ENCODE data around the gene DIP2A.
"Not testable (repeated sequence)": the region's sequence is repeated elsewhere in the genome, so short reads cannot be mapped to it uniquely, and the experiment has no call there.

Gene DIP2A

DNA sequence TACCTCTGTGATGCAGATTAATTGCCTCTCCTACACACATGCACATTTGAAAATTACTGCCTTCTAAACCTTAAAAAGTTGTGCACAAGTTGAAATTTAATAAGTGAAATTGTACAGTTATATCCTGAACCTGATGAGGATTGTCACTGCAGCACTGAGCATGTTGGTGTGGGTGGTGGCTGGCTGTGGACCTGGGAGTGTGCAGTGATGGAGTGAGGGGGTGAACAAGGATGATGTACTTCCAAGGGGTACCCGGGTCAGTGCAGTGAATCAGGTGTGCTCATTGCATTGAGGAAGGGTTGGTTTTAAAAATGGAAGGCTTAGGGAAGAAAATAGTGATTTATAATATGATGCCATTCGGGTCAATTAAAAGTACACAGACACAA, 24.1 kb downstream of the DIP2A start:
- DNase-seq, result no peak

- DNase-seq, result peak; percentile 23
Measured at GRCh38 chr21:46483300-46484295, 24.9 kb downstream of the DIP2A start.

DNA sequence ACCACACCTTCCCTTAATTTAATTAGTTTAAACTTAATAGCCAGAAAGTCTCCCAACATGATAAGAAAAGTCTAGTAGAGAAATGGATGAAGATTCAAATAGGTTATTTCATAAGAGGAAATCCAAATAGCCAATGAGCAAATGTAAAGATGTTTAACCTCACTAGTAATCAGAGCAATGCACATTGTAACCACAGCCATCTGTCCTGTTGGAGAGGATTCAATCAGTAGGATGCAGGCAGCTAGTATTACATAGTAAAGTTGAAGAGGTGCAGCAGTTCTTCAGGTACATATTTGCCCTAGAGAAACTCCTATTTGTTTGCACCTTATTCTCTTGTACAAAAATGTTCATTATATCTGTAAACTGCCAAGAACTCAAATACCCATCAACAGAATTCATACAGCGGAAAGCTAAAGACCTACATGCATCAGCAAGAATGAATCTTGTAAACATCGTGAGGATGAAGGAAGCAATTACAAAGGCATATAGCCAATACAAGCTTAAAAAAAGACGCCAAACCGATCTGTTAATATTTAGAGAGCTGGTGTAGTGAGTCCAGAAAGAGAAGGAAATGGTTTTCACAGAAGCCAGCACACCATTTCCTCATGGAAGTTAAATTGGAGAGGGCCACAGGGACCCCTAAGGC, 27.9 kb downstream of the DIP2A start:
- DNase-seq, result no peak

DNA sequence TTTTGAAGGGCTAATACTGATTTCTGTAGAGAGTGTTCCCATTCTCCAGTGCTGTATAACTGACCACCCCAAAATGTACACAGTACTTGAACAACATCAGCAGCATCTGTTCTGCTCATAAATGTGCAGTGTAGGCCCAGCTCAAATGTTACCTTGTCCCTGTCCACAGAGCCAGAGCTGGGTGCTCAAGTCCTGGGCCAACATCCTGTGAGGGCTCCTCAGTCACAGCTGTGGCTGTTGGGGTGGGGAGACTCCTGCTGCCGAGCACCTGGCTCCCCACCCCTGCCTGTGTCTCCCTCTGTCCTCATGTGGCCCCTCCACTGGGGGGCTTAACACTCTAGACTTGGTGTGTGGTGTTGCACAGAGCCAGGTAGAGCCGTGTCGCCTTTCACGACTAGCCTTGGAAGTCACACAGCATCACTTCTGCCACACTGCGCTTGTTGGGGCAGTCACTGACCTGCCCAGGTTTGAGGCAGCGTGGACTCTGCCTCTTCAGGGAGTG, 30.5 kb downstream of the DIP2A start:
- DNase-seq, result no peak

DNA sequence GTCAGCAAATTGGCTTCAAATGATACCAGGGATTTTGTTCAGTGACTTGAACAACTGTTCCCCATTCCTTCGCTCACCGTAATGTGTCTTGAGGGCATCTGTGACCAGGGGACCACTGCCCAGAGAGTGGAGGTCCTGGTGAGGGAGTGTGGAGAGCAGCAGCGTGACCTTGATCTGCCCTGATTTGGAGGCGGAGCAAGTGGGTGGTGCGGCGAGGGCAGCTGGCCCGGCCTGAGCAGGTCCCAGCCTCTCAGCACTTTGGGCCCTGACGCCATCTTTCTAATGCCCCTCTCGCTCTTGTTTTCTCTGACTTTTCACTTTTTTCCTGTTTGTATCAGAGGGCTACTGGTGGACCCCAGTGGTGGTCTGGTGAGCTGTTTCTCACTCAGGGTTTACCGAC, 31.1 kb downstream of the DIP2A start:
- DNase-seq, result no peak

DNA sequence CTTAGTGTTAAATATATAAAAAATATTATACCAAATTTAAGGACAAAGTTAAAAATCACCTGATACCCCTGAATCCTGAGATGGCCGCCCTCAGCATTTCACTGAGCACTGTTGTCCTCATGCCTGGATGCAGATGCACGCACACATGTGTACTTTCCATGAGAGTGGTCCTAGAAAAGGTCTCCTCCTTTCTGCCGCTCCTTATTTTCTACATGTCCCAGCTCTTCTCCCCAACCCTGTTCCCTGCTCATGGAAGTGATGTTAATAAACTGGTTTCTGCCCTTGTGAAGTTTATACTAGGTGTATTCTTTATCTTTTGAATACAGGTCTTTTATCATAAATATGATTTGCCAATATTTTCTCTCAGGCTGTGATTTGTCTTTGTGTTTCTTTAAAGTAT, 32.9 kb downstream of the DIP2A start:
- DNase-seq, result no peak

GRCh38 chr21:46492851-46493250, 34.2 kb downstream of the DIP2A start:
- no peak for DNase-seq

- DNase-seq, result no peak
Measured at GRCh38 chr21:46493828-46494227, 35.1 kb downstream of the DIP2A start.

DNA sequence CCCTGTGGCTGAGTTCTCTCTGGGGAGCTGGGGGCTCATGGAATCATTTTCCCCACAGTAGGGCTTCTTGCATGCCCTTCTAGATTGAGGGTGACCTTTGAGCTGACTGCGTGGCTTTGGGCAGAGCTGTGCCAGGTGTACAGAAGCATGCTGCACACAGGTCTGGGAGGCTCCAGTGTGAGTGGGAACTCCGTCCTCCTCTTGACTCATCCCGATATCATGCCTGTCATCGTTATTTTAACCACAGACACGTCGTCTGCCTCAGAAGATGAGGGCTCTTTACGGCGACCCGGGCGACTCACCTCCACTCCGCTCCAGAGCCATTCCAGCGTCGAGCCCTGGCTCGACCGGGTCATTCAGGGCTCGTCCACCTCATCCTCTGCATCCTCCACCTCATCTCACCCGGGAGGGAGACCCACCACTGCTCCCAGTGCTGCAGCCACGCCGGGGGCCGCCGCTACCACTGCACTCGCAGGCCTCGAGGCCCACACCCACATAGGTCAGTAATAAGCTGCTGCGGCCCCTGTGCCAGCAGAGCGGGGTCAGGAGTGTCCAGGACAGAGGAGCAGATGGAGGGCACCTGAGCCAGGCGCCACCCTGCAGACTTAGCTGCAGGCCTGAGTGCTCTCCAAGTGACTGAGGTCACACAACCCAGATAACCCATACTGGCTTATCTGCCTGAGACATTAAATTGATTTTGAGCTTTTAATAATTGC, 39.8 kb downstream of the DIP2A start:
- DNase-seq, result peak; percentile 9

- DNase-seq, result peak; percentile 56
Measured at GRCh38 chr21:46500224-46500861, 41.7 kb downstream of the DIP2A start.

DNA sequence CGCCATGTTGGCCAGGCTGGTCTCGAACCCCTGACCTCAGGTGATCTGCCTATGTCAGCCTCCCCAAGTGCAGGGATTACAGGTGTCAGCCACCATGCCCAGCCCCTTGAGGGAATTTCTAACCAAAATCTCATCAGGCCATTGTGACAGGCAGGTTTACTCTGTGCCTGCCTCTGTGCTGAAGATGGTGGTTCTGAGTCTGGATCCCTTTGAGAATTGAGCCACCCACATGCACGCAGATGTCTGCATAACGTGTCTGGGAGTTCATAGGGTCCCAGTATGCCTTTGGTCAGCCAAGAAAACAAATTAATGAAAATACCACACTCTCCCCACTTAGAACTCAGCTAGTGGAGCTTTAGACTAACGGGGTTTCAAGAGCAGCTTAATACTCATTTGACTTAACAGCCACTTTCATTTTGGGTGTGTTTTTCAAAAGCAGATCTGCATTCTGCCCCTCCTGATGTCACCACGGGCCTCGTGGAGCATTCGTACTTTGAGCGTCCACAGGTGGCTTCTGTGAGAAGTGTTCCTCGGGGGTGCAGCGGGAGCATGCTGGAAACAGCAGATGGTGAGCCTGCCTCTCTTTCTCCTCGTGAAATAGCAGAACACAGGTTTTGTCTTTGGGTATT, 45.3 kb downstream of the DIP2A start:
- DNase-seq, result peak; percentile 30

GRCh38 chr21:46504666-46505065, 46.0 kb downstream of the DIP2A start:
- DNase-seq, result no peak

GRCh38 chr21:46507562-46507961, 48.9 kb downstream of the DIP2A start:
- DNase-seq, result no peak

- DNase-seq, result no peak
Measured at GRCh38 chr21:46509741-46510502, 51.2 kb downstream of the DIP2A start.

GRCh38 chr21:46515109-46515508, 56.4 kb downstream of the DIP2A start:
- DNase-seq, result no peak

DNA sequence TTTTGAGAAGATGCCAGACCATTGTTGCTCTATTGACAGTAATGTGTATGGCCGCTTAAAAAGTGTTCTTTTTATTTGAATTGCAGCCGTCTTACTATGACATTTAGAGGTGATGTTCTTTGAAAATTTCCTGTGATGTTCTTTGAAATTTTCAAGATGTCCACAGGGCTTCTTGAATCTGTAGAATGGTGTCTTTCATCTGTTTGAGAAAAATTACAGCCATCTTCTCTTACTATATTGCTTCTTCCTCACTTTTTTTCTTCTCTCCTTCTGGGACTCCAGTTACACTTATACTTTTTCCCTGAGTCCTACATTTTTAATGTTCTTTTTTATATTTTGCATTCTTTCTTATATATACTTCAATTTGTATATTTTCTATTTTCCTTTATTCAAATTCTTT, 57.4 kb downstream of the DIP2A start:
- DNase-seq, result no peak

DNA sequence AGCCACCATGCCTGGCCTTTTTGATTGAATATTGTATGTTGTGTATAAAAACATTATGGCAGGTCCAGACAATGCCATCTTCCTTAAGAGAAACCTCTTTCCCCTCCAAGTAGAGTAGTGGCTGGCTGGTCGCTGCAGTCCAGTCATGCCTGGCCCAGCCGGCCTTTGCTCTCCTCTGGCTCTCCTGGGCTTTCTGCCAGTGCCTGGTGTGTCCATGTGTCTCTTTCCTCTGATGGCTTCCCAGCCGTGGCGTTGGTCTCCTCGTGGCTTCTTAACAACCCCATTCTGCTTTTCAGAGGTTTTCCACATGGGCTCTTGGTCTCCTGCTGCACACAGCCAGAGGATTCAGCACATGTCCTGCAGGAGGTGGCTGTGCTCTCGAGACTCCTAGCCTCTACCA, 58.7 kb downstream of the DIP2A start:
- DNase-seq, result no peak

GRCh38 chr21:46518983-46519583, 60.4 kb downstream of the DIP2A start:
- no peak for DNase-seq

- not testable (repeated sequence) for DNase-seq
Measured at GRCh38 chr21:46527393-46527792, 68.7 kb downstream of the DIP2A start.

DNA sequence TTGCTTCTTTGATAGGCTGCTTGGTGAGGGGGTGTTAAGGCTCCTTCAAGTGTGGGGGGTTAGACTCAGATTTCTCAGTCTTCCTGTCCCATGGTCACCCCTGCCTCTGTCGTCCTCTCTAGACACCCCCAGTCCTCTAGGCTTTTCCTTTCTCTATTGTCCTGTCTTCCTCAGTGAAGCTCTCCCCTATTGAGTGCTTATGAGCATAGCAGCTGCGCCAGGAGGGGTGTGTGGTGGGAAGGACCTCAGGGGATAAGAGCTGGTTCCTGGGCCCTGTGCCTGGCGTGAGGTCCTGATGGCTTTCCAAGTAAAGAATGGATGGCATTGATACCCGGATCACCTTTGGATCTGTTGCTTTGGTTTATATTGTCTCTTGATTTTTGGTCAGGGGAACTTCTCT, 69.1 kb downstream of the DIP2A start:
- DNase-seq, result no peak

DNA sequence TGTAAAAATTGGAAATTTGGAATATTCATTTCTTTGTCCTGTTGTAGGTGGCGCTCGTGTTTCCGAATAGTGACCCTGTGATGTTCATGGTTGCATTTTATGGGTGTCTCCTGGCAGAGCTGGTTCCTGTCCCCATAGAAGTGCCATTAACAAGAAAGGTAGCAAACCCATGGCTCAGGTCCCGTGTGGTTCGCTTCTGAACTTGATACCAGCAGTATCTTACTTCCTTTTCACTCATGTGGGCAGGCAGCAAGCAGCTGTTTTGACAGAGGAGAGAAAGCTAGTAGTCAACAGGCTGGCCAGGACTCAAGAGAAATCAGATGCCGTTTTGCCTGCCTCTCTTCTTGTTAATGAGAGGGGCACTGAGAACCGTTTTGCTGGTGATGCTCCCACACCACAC, 73.4 kb downstream of the DIP2A start:
- DNase-seq, result no peak
